Measurements from ENCODE around the gene METTL9.

DNA sequence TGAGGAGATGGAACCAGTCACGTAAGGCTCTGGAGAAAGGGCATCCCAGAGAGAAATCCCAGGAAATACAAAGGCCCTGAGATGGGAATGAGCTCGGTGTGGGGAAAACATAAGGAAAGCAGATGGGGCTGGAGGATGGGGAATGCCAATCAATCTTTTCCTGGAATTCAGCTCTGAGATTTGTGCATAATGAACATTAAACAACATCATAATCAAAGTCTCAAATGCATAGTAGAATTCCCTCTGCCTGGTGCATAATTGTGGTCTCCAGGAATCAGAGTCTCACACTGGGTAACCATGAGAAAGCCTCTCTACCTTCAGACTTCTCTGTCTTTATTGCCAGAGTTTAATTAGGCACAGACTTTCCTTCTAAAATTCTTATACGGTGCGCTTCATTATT, 95.2 kb downstream of the METTL9 start:
- TF ChIP-seq POLR2A (IDR thresholded peaks at IDR 0.05) = no peak
- TF ChIP-seq, protein P1, sequence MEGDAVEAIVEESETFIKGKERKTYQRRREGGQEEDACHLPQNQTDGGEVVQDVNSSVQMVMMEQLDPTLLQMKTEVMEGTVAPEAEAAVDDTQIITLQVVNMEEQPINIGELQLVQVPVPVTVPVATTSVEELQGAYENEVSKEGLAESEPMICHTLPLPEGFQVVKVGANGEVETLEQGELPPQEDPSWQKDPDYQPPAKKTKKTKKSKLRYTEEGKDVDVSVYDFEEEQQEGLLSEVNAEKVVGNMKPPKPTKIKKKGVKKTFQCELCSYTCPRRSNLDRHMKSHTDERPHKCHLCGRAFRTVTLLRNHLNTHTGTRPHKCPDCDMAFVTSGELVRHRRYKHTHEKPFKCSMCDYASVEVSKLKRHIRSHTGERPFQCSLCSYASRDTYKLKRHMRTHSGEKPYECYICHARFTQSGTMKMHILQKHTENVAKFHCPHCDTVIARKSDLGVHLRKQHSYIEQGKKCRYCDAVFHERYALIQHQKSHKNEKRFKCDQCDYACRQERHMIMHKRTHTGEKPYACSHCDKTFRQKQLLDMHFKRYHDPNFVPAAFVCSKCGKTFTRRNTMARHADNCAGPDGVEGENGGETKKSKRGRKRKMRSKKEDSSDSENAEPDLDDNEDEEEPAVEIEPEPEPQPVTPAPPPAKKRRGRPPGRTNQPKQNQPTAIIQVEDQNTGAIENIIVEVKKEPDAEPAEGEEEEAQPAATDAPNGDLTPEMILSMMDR (IDR thresholded peaks at IDR 0.05) = no peak

Measured in right lobe of liver (tissue), 4 donors.